K562 (cell line): Measurements from ENCODE around the gene ST7. TPM values are rescaled to one million over a fixed set of nuclear protein-coding genes. Genes with fewer than 3 reads are reported as not detected.

ENCODE experiments used
- ARID3A ChIP-seq: IDR thresholded peaks from 2 replicates; pipeline ENCODE4 v1.6.1; 2012; ENCODE audit warnings: low read depth, low read length, improper control_type of control experiment, borderline replicate concordance
- ATF7 ChIP-seq: fragments of 450-650 bp; IDR thresholded peaks from 2 replicates; pipeline ENCODE4 v1.7.1; 2014; ENCODE audit warnings: mild to moderate bottlenecking, moderate library complexity
- CREB5 ChIP-seq: fragments of 250-450 bp; sonication (Bioruptor Pico); IDR thresholded peaks from 2 replicates; pipeline ENCODE4 v1.5.0; 2020; ENCODE audit warnings: mild to moderate bottlenecking
- FOXK2 ChIP-seq, 2 experiments: fragments of 450-650 bp; IDR thresholded peaks in 1 of 2; conservative IDR thresholded peaks in 1 of 2; 2 replicates each; pipeline ENCODE4 v1.6.1; 2016; ENCODE audit warnings: low read depth in 2 of 2, mild to moderate bottlenecking in 1 of 2
- ILF3 ChIP-seq: fragments of 450-650 bp; IDR thresholded peaks from 2 replicates; pipeline ENCODE4 v1.6.1; 2018; ENCODE audit warnings: antibody characterized with exemption, mild to moderate bottlenecking, moderate library complexity, borderline replicate concordance
- KDM4B ChIP-seq, 2 experiments: fragments of 450-650 bp in 1 of 2; sonication (generic) in 1 of 2; IDR thresholded peaks; 2 replicates each; pipeline ENCODE4 v1.6.1; 2016 to 2017; ENCODE audit warnings: borderline replicate concordance in 2 of 2, antibody characterized with exemption in 1 of 2, low read depth in 1 of 2, mild to moderate bottlenecking in 1 of 2
- MBD1 ChIP-seq: fragments of 250-450 bp; sonication (Bioruptor Pico); IDR thresholded peaks from 2 replicates; pipeline ENCODE4 v1.8.0; 2022; ENCODE audit warnings: inconsistent platforms
- RFX1 ChIP-seq: fragments of 450-650 bp; IDR thresholded peaks from 2 replicates; pipeline ENCODE4 v1.6.1; 2016; ENCODE audit warnings: mild to moderate bottlenecking, moderate library complexity
- SMC3 ChIP-seq: conservative IDR thresholded peaks from 2 replicates; pipeline ENCODE4 v1.6.1; 2011; ENCODE audit warnings: low read depth, low read length, improper control_type of control experiment; ENCODE audit not compliant: insufficient read depth
- TEAD4 ChIP-seq, 2 experiments: sonication (generic) in 1 of 2; formaldehyde crosslinking in 1 of 2; IDR thresholded peaks; 2 replicates each; pipeline versions ENCODE4 v1.6.1 to v1.8.0; 2012 to 2022; ENCODE audit warnings: borderline replicate concordance in 1 of 2, inconsistent platforms in 1 of 2, low read length in 1 of 2, mild to moderate bottlenecking in 1 of 2, missing genetic modification reagents in 1 of 2
- ZNF24 ChIP-seq: fragments of 450-650 bp; IDR thresholded peaks from 2 replicates; pipeline ENCODE4 v1.6.1; 2016
- ZNF407 ChIP-seq: fragments of 450-650 bp; IDR thresholded peaks from 2 replicates; pipeline ENCODE4 v1.6.1; 2016; ENCODE audit warnings: low read depth
- ZNF778 ChIP-seq: fragments of 450-650 bp; formaldehyde crosslinking; IDR thresholded peaks from 2 replicates; pipeline ENCODE4 v1.4.0; 2020; ENCODE audit warnings: mild to moderate bottlenecking, moderate library complexity
- polyA plus RNA-seq, 8 experiments: library from polyadenylated mRNA; depleted of rRNA in 4 of 8; stranded (reverse) in 5 of 8; unstranded in 3 of 8; fragments of >200 nt; fragmentation: Nextera tagmentation in 2 of 8; fragmentation: Illumina TruSeq in 1 of 8; extraction: Ambion mirVana in 2 of 8; extraction: Trizol in 1 of 8; gene quantifications; 2 replicates each; pipeline versions ENCODE4 v1.2.1 to v1.2.3, GENCODE V29; 2011 to 2014; ENCODE audit warnings: inconsistent platforms in 1 of 8, missing spikeins in 1 of 8
- total RNA-seq, 7 experiments: library from RNA; depleted of rRNA in 6 of 7; stranded (reverse); fragments of >200 nt in 6 of 7; fragmentation: Illumina TruSeq in 2 of 7; extraction: Trizol in 2 of 7; gene quantifications; 2 replicates each; pipeline versions ENCODE4 v1.2.1 to v1.2.3, GENCODE V29; 2011 to 2021; ENCODE audit warnings: low replicate concordance in 1 of 7

Gene ST7
- total and polyA plus RNA-seq, 9 of the 15 experiments (the other 6 are each of a cell fraction or from before 2014, with no cell fraction given) = 23.9 to 56.3 (median 36.9) TPM

GRCh38 chr7:117119192-117119924, 166.1 kb downstream of the ST7 start (continued):
- TF ChIP-seq ILF3 = 0 out of 2 replicates have a peak, but pooled peaks have one; percentile 62
- 0 out of 2 replicates have a peak, but pooled peaks have one; percentile 14 for TF ChIP-seq ATF7
- peak; percentile 93 for TF ChIP-seq ZNF24
- peak; percentile 77; the same call in 1 of the 2 replicates for TF ChIP-seq ARID3A
- TF ChIP-seq ZNF778 (CRISPR knock-in tag) = no peak
- TF ChIP-seq FOXK2 (conservative IDR thresholded peaks at IDR 0.05 in 1 of 2, IDR thresholded peaks at IDR 0.05 in 1 of 2; ENCODE audit: low read depth in 2 of 2) = peak; percentile 67 to 76; a peak in 3 of 4 replicates
- TF ChIP-seq CREB5 = no peak
- TF ChIP-seq RFX1 = no peak
- peak in 1 of 2 experiments; percentile 15; a peak in 1 of 4 replicates for TF ChIP-seq KDM4B (IDR thresholded peaks at IDR 0.05; ENCODE audit: borderline replicate concordance in 2 of 2, low read depth in 1 of 2)
- peak; percentile 48; the same call in 1 of the 2 replicates for TF ChIP-seq MBD1
- peak; percentile 72 for TF ChIP-seq TEAD4 (IDR thresholded peaks at IDR 0.05; ENCODE audit: low read length)
- no peak for TF ChIP-seq TEAD4 (CRISPR knock-in tag; IDR thresholded peaks at IDR 0.05; ENCODE audit: borderline replicate concordance)
- peak; percentile 95 for TF ChIP-seq SMC3
- TF ChIP-seq ZNF407 = no peak
